Heart left ventricle (tissue), 13 donors: ENCODE measurements around the gene CLK2.

ENCODE experiments used
- POLR2A ChIP-seq, 2 donors: fragments of 450-650 bp; IDR thresholded peaks; one replicate each; pipeline ENCODE4 v1.6.1; 2017; ENCODE audit warnings: antibody characterized with exemption in 2 of 2, mild to moderate bottlenecking in 2 of 2, moderate library complexity in 2 of 2
- TF ChIP-seq, protein P1 (sequence below), 12 donors: fragments of 200-600 bp; sonication (generic) in 4 of 12; IDR thresholded peaks; one replicate each; pipeline versions ENCODE4 v1.5.0 to v1.8.0; 2018 to 2022; ENCODE audit warnings: antibody characterized with exemption in 12 of 12, mild to moderate bottlenecking in 5 of 12
- donor health status: ischemic (EF 13 %, LVEDD 7.1; RV severe dilation, severe dysfunction).
- donor health status: DM: no; HTN: yes; CAD: no.
- donor health status: DM: no; HTN: no; CAD: no.
- donor health status: ischemic (EF 25% LVEDD 6.9; RV normal size, moderate dysfunction).
- donor health status: ischemic (EF 25% LVEDD 5.7; RV mildly dilated, moderate dysfunction).
- donor health status: ischemic (EF 35%, LVEDD 5.7; RV mildly dilated, moderate dysfunction).
- donor health status: nonischemic (EF 11% LVEDD 7.7; RV severe dilation, severe dysfunction).
- donor health status: DM: yes; HTN: yes; CAD: no.
- donor health status: PGD.
- donor health status: ischemic (EF 29% LVEDD 5.4; RV normal size, mild dysfunction).
- donor health status: nonischemic (EF 23%, LVEDD 6.1; RV moderate dilation, normal function).

DNA sequence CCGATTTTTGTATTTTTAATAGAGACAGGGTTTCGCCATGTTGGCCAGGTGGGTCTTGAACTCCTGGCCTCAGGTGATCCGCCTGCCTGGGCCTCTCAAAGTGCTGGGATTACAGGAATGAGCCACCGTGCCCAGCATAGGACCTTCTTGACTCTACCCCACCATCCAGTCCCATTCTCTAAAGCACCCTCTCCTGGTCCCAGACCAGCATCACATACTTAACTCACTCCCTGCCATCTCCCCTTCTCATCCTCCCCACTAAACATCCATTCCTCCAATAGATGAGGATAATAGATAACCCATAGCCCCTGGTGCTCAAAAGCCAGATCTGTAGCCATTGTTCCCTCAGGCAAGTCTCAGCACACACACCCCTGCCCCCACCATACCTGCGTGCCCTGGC lies 20.1 kb downstream of the CLK2 start:
- TF ChIP-seq POLR2A (IDR thresholded peaks at IDR 0.05) = no peak
- TF ChIP-seq, protein P1, sequence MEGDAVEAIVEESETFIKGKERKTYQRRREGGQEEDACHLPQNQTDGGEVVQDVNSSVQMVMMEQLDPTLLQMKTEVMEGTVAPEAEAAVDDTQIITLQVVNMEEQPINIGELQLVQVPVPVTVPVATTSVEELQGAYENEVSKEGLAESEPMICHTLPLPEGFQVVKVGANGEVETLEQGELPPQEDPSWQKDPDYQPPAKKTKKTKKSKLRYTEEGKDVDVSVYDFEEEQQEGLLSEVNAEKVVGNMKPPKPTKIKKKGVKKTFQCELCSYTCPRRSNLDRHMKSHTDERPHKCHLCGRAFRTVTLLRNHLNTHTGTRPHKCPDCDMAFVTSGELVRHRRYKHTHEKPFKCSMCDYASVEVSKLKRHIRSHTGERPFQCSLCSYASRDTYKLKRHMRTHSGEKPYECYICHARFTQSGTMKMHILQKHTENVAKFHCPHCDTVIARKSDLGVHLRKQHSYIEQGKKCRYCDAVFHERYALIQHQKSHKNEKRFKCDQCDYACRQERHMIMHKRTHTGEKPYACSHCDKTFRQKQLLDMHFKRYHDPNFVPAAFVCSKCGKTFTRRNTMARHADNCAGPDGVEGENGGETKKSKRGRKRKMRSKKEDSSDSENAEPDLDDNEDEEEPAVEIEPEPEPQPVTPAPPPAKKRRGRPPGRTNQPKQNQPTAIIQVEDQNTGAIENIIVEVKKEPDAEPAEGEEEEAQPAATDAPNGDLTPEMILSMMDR (IDR thresholded peaks at IDR 0.05) = no peak
